Germinal center (tissue), 1 donor: ENCODE data around the gene RBMXL3.

Experiments used
- DNase-seq: peaks from one replicate; pipeline ENCODE4 v3.0.0; 2012; ENCODE audit warnings: mixed read lengths, low spot score

RBMXL3 gene

DNA sequence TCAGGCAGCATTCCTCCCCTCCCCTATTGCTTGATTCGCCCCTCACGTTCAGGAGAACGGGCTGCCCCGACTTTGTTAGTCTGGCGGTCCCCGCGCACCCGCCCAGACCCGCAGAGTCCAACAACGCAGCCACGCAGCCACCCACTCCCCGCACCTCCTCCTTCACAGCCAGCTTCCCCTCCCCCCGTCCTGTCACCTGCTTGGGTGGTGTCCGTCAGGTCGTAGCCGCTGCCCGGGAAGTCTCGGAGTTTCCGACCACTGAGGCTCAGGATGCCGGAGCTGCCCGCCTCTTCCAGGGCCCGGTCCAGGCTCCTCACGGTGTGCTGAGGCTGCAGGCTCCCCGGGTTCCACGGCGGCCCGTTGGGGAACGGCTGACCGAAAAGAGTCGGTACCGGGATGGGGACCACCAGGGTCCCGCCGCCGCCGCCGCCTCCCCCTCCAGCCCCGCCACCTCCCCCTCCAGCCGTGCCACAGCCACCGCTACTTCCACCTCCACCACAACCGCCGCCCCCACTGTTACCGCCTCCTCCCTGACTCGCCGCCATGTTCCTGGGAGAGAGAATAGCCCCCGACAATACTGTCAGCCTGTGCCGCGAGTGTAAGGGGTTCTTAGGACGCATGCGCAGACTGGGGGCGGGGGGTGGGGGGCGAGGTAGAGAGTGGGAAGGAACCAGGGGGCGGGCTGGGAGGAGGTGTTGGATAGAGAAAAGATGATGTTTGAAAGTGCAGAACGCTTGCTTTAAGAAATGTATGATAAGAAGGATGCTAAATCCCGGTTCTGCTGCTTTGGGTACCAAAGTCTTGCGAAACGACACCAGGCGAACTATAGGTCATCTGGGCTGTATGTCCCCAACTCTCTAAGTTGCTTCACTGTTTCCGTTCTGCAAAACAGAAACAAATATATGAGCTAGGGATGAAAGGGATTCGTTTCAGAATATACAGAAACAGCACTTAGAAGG, 44.6 kb downstream of the RBMXL3 start, which contains the start of gene LRCH2:
LRCH2 (minus strand) TSS at position 600 of the 959 bp plus-strand sequence; CDS start at position 545, 55 bp downstream.
- DNase-seq: no peak

DNA sequence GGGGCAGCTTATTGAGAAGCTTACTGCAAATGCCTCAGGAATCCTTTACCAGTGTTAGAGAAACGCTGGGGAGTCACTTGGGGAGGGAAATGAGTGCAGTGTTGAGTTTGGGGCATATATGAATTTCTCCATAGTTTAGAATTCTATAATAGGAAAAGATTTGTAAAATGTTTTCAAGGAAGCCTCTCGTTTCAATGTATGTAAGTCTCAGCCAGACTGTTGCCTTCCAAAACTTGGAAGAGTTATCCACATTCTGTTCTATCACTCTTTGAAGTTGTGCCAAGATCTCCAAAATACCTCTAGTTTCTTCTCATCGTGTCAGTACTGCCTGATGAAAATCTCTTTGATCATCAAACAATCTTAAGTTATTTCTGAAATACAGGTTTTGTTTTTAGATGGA, 45.3 kb downstream of the RBMXL3 start:
- no peak for DNase-seq

DNA sequence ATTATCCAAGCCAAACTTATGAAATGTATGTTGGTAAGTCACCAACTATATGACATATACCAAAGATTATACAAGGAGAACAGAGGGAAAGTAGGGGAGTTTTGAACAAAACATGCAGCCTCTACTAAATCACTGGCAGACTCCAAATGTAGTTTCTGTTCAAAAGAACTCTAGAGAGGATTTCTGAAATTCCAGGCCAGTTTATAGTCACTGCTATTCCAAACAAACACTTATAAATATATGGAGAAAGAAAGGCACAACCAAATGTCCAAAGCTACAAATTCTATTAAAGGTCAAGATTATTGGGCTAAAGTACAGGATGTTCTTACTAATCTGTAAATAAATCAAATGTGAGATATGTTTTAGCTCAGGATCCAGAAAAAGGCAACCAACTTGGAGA, 47.4 kb downstream of the RBMXL3 start:
- no peak for DNase-seq

DNA sequence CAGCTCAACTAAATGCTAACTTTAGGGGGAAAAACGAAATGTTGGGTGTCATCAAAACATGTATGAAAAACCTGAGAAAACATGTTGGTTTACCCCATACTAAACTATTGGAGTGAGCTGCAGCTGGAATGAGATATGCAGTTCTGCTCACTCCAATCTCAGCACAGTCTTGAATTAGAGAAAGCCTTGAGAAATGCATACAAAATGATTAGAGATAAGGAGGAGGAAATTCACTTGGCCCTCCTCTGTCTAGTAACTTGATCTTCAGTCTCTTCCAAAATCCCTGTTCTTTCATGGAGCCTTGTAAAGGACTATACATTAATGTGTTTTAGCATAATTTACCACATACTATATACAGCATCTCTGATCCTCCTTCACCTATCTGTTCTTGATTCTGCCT, 47.8 kb downstream of the RBMXL3 start:
- DNase-seq: no peak
